ENCODE measurements around the gene PFDN4. TPM values are rescaled to one million over a fixed set of nuclear protein-coding genes. Genes with fewer than 3 reads are reported as not detected.

The PFDN4 gene
- total and polyA plus RNA-seq, 2 of the 13 experiments (the other 11 are each of a cell fraction or from before 2014, with no cell fraction given) = 59.8 to 227 TPM

DNA sequence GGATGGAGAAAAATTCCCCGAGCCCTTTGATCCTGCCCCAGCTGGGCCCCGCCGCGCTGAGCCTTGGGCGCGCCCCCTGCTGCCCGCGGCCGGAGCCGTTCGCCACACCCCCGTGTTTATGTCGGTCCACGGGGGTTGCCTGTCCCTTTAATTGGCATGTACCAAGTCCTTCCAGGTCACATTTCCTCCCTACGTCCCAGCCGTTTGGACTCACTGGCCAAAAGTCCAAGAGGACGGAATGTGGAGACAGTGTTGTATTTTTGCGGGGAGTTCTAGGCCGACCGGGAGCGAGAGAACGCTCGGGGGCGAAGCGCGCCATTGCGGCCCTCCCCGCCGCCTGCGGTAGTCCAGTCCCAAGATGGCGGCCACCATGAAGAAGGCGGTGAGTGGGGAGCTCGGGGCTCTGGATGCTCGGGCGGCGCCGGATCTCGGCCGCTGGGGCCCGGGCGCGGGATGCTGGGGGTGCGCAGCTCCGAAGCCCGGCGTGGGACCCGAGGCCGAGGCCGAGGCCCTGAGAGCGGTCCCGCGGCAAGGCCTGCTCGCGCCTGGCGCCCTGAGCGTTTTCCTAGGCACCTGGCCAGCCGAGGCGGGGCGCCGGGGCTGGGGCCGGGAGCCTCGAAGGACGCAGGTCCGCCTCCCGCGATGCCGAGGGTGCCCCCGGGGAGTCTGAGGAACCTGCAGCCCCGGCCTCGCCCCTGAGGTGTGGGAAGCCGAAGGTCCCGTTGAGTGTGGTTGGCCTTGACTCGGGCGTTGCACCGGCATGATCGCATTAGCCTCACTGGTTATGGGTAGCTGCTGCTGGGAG, at the start of gene PFDN4 (continued):
- TF ChIP-seq, protein P1, sequence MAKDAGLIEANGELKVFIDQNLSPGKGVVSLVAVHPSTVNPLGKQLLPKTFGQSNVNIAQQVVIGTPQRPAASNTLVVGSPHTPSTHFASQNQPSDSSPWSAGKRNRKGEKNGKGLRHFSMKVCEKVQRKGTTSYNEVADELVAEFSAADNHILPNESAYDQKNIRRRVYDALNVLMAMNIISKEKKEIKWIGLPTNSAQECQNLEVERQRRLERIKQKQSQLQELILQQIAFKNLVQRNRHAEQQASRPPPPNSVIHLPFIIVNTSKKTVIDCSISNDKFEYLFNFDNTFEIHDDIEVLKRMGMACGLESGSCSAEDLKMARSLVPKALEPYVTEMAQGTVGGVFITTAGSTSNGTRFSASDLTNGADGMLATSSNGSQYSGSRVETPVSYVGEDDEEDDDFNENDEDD (CRISPR knock-in tag; IDR thresholded peaks at IDR 0.05; ENCODE audit: borderline replicate concordance) = peak; percentile 68; the same call in 1 of the 2 replicates
- TF ChIP-seq, protein P2, sequence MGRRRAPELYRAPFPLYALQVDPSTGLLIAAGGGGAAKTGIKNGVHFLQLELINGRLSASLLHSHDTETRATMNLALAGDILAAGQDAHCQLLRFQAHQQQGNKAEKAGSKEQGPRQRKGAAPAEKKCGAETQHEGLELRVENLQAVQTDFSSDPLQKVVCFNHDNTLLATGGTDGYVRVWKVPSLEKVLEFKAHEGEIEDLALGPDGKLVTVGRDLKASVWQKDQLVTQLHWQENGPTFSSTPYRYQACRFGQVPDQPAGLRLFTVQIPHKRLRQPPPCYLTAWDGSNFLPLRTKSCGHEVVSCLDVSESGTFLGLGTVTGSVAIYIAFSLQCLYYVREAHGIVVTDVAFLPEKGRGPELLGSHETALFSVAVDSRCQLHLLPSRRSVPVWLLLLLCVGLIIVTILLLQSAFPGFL (CRISPR knock-in tag; IDR thresholded peaks at IDR 0.05) = 0 out of 2 replicates have a peak, but pooled peaks have one; percentile 74
- TF ChIP-seq ZNF879 (CRISPR knock-in tag; IDR thresholded peaks at IDR 0.05) (no peak; the same call in 1 of the 2 replicates), HOXD1 (CRISPR knock-in tag; IDR thresholded peaks at IDR 0.05) (peak; percentile 92; the same call in 1 of the 2 replicates), ZNF629 (CRISPR knock-in tag; conservative IDR thresholded peaks at IDR 0.05) (peak; percentile 11; the same call in 1 of the 2 replicates), ZNF224 (CRISPR knock-in tag; IDR thresholded peaks at IDR 0.05) (no peak), GZF1 (CRISPR knock-in tag; IDR thresholded peaks at IDR 0.05) (peak; percentile 93), CEBPG (CRISPR knock-in tag; IDR thresholded peaks at IDR 0.05) (peak; percentile 57), ZKSCAN5 (CRISPR knock-in tag; IDR thresholded peaks at IDR 0.05) (no peak), ZNF614 (CRISPR knock-in tag; IDR thresholded peaks at IDR 0.05; ENCODE audit: borderline replicate concordance) (peak; percentile 98; the same call in 1 of the 2 replicates), RAD51 (IDR thresholded peaks at IDR 0.05; ENCODE audit: borderline replicate concordance) (no peak)
- TF ChIP-seq, protein P3, sequence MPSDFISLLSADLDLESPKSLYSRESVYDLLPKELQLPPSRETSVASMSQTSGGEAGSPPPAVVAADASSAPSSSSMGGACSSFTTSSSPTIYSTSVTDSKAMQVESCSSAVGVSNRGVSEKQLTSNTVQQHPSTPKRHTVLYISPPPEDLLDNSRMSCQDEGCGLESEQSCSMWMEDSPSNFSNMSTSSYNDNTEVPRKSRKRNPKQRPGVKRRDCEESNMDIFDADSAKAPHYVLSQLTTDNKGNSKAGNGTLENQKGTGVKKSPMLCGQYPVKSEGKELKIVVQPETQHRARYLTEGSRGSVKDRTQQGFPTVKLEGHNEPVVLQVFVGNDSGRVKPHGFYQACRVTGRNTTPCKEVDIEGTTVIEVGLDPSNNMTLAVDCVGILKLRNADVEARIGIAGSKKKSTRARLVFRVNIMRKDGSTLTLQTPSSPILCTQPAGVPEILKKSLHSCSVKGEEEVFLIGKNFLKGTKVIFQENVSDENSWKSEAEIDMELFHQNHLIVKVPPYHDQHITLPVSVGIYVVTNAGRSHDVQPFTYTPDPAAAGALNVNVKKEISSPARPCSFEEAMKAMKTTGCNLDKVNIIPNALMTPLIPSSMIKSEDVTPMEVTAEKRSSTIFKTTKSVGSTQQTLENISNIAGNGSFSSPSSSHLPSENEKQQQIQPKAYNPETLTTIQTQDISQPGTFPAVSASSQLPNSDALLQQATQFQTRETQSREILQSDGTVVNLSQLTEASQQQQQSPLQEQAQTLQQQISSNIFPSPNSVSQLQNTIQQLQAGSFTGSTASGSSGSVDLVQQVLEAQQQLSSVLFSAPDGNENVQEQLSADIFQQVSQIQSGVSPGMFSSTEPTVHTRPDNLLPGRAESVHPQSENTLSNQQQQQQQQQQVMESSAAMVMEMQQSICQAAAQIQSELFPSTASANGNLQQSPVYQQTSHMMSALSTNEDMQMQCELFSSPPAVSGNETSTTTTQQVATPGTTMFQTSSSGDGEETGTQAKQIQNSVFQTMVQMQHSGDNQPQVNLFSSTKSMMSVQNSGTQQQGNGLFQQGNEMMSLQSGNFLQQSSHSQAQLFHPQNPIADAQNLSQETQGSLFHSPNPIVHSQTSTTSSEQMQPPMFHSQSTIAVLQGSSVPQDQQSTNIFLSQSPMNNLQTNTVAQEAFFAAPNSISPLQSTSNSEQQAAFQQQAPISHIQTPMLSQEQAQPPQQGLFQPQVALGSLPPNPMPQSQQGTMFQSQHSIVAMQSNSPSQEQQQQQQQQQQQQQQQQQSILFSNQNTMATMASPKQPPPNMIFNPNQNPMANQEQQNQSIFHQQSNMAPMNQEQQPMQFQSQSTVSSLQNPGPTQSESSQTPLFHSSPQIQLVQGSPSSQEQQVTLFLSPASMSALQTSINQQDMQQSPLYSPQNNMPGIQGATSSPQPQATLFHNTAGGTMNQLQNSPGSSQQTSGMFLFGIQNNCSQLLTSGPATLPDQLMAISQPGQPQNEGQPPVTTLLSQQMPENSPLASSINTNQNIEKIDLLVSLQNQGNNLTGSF (CRISPR knock-in tag; IDR thresholded peaks at IDR 0.05) = peak; percentile 93
- TF ChIP-seq, protein P4, sequence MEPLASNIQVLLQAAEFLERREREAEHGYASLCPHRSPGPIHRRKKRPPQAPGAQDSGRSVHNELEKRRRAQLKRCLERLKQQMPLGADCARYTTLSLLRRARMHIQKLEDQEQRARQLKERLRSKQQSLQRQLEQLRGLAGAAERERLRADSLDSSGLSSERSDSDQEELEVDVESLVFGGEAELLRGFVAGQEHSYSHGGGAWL (CRISPR knock-in tag; IDR thresholded peaks at IDR 0.05) = peak; percentile 95
- TF ChIP-seq, protein P5, sequence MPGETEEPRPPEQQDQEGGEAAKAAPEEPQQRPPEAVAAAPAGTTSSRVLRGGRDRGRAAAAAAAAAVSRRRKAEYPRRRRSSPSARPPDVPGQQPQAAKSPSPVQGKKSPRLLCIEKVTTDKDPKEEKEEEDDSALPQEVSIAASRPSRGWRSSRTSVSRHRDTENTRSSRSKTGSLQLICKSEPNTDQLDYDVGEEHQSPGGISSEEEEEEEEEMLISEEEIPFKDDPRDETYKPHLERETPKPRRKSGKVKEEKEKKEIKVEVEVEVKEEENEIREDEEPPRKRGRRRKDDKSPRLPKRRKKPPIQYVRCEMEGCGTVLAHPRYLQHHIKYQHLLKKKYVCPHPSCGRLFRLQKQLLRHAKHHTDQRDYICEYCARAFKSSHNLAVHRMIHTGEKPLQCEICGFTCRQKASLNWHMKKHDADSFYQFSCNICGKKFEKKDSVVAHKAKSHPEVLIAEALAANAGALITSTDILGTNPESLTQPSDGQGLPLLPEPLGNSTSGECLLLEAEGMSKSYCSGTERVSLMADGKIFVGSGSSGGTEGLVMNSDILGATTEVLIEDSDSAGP (CRISPR knock-in tag; IDR thresholded peaks at IDR 0.05; ENCODE audit: borderline replicate concordance) = peak; percentile 100
- TF ChIP-seq, protein P6, sequence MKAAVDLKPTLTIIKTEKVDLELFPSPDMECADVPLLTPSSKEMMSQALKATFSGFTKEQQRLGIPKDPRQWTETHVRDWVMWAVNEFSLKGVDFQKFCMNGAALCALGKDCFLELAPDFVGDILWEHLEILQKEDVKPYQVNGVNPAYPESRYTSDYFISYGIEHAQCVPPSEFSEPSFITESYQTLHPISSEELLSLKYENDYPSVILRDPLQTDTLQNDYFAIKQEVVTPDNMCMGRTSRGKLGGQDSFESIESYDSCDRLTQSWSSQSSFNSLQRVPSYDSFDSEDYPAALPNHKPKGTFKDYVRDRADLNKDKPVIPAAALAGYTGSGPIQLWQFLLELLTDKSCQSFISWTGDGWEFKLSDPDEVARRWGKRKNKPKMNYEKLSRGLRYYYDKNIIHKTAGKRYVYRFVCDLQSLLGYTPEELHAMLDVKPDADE (CRISPR knock-in tag; IDR thresholded peaks at IDR 0.05) = 0 out of 2 replicates have a peak, but pooled peaks have one; percentile 80
- TF ChIP-seq, protein P7, sequence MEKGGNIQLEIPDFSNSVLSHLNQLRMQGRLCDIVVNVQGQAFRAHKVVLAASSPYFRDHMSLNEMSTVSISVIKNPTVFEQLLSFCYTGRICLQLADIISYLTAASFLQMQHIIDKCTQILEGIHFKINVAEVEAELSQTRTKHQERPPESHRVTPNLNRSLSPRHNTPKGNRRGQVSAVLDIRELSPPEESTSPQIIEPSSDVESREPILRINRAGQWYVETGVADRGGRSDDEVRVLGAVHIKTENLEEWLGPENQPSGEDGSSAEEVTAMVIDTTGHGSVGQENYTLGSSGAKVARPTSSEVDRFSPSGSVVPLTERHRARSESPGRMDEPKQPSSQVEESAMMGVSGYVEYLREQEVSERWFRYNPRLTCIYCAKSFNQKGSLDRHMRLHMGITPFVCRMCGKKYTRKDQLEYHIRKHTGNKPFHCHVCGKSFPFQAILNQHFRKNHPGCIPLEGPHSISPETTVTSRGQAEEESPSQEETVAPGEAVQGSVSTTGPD (CRISPR knock-in tag; IDR thresholded peaks at IDR 0.05) = no peak
